ENCODE data around the gene PFDN4.
"Not testable (repeated sequence)": the region's sequence is repeated elsewhere in the genome, so short reads cannot be mapped to it uniquely, and the experiment has no call there.

PFDN4 gene

GRCh38 chr20:54201268-54201846 is 6.5 kb upstream of the PFDN4 start:
- no peak for FAIRE-seq

GRCh38 chr20:54203281-54203680 is 4.6 kb upstream of the PFDN4 start:
- no peak for FAIRE-seq

DNA sequence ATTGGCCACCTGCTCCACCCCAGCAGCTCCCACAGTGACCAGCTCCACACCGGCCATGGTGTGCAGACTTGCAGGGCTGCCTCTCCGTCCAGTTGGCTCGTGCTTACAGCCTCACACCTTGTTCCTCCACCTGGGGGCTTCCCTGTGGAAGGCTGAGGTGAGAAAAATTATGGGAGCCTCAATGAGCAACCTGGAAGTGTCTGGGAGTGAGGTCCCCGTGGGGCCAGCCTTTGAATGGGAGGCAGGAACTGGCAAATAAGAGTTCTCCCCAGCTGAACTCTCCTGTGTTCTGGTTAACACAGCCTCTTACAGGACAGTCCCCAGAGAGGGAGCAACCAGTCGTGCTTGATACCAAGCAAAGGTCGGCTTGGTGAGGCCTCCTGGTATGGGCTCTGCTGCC is 3.8 kb upstream of the PFDN4 start:
- no peak for FAIRE-seq

DNA sequence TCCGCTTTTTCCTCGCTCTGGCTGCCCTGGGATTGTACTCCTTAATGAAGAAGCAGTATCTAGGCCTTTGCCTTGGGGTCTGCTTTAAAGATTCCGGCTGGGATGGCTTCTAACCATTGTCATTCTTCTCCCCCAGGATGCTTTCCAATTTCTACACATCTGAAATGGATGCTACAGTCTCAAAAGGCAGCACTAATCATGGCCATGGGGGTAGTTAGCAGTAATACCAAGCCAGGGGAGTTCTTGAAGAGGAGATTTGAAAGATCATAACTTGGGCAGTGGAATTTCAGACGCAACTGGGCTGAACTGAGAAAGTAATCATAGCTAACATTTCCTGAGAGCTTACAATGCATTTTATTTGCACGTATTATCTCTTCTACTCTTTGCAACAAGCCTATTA is 3.4 kb upstream of the PFDN4 start:
- no peak for FAIRE-seq

DNA sequence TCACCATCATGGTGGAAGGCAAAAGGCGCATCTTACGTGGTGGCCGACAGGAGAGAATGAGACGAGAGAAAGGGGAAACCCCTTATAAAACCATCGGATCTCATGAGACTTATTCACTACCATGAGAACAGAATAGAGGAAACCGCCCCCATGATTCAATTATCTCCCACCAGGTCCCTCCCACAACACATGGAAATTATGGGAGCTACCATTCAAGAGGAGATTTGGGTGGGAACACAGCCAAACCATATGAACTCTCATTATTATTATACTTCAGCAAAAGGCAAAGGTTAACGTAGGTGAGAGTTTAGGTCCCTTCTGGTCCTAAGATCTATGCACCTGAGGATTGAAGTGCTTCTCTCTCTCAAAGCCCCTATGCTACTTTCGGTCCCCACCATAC is 2.4 kb upstream of the PFDN4 start:
- no peak for FAIRE-seq

GRCh38 chr20:54207053-54207742 is 689 bp upstream of the PFDN4 start:
- FAIRE-seq = no peak

DNA sequence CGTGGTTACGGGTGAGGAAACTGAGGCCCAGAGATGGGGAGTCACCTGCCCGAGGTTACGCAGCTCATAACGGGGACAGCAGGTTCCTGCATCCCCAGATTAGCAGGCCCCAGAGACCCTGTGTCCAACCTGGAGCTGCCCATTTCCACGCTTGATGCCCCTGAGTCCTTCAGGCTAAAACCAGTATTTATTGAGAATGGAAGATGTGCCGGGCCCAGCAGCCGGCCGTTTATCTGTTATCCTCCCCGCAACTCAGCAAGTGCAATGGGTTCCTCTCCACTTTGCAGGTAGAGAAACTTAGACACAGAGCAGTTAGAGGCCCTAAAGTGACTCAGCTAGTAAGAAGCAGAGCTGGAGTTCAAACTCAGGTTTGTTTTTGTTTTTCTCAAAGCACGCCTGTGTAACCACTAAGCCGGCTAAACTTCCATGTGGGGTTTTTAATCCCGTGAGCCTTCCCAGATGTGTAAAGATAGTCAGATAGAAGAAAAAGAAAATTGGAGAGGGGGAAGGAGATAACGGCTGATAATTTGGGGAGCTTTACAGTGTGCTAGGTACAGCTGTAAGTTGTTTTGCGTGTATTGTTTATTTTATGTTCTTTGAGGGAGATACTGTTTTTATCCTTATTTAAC is 775 bp downstream of the PFDN4 start:
- no peak for FAIRE-seq

GRCh38 chr20:54209216-54209813 is 1.4 kb downstream of the PFDN4 start:
- FAIRE-seq = no peak

GRCh38 chr20:54212226-54212625 is 4.3 kb downstream of the PFDN4 start:
- FAIRE-seq = no peak

- FAIRE-seq = no peak
Observed at GRCh38 chr20:54212871-54213270, 5.0 kb downstream of the PFDN4 start.

DNA sequence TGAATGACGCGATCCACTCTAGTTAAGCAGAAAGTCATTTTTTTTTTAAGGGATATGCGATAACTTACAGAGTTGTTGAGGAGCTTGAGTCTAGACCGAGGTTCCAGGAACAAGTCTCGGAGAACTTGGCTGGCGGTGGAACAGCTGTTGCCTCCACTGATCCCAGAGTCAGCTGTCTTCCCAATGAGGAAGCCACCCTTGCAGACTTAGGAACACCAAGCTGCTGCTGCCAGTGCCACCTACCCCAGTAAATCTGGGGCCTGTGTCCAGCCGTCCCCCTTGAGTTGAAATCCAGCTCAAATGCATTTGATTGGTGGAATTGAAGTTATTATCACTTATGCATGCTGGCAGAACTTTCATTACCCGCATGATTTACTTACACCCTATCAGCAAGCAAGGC is 6.7 kb downstream of the PFDN4 start:
- no peak for FAIRE-seq

GRCh38 chr20:54215157-54215789 is 7.4 kb downstream of the PFDN4 start:
- no peak for FAIRE-seq

- FAIRE-seq = no peak
Observed at GRCh38 chr20:54217762-54218161, 9.9 kb downstream of the PFDN4 start.

DNA sequence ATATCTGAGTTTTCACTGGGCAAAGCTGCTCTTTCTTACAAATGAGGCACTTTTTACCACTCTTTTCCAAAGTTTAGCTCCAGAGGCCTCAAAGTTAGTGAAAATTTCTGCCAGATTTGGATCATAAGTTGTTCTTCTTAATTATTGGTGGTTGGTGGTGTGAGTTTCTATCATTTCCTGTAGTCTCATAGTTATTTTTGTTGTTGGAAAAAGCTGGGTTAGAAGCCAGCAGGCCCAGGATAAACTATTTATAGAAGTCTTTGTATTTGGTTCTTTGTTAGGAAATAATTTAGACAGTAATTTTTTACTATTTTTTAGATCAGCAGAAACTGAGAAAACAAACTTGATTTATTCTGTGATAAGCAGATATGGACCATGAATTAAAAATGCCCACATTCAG is 10.6 kb downstream of the PFDN4 start:
- FAIRE-seq = no peak

- FAIRE-seq = peak; percentile 95
Observed at GRCh38 chr20:54219751-54220426, 12.0 kb downstream of the PFDN4 start.

- no peak for FAIRE-seq
Observed at GRCh38 chr20:54220722-54221121, 12.8 kb downstream of the PFDN4 start.

GRCh38 chr20:54221353-54221752 is 13.5 kb downstream of the PFDN4 start:
- no peak for FAIRE-seq

- no peak for FAIRE-seq
Observed at GRCh38 chr20:54221996-54222890, 14.4 kb downstream of the PFDN4 start.

- FAIRE-seq = no peak
Observed at GRCh38 chr20:54223285-54223684, 15.4 kb downstream of the PFDN4 start.

DNA sequence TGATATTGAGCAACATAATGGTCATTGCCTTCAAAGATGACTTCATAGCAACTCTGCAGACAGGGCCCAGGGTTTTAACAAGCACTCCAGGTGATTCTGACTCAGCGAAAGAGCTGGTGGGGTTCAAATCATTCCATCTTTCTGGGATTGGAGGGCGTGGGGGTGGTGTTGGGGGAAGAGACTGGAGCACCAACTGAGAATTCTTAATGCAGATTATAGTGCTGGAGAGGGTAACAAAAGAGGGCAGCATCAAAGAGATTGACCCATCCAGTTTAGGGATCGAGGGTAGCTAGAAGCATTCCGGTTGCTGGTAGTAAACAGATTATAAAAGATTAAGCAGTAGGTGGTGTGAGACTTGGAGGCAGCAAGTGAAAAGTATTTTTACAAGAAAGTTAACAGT is 15.9 kb downstream of the PFDN4 start:
- no peak for FAIRE-seq

GRCh38 chr20:54224642-54225041 is 16.8 kb downstream of the PFDN4 start:
- not testable (repeated sequence) for FAIRE-seq

- no peak for FAIRE-seq
Observed at GRCh38 chr20:54227241-54227640, 19.4 kb downstream of the PFDN4 start.
